Breast epithelium (tissue), 3 donors: ENCODE measurements around the gene UQCRQ.

Experiments used
- CTCF ChIP-seq, 3 donors: fragments of 450-650 bp; IDR thresholded peaks; one replicate each; pipeline ENCODE4 v1.5.1; 2016 to 2017; ENCODE audit warnings: antibody characterized with exemption in 3 of 3, mild to moderate bottlenecking in 3 of 3, moderate library complexity in 3 of 3
- POLR2A ChIP-seq: fragments of 450-650 bp; IDR thresholded peaks from one replicate; pipeline ENCODE4 v1.6.1; 2016; ENCODE audit warnings: antibody characterized with exemption, mild to moderate bottlenecking, moderate library complexity

DNA sequence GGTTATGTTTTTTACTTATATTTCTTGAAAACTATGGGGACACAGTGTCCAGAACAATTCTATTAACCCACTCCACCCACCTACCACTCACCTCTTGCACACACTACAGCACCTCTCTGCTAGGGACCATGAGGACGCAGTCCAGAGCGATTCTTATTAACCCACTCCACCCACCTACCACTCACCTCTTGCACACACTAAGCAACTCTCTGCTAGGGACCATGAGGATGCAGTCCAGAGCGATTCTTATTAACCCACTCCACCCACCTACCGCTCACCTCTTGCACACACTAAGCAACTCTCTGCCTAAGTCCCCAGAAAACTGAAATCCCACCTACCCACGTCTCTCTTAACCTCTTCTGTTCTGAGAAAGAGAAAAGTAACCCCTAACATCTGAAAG, 33.8 kb upstream of the UQCRQ start:
- TF ChIP-seq CTCF (IDR thresholded peaks at IDR 0.05) (no peak), POLR2A (no peak)
